Measurements from ENCODE around the gene GRIN2D. TPM values are rescaled to one million over a fixed set of nuclear protein-coding genes. Genes with fewer than 3 reads are reported as not detected.

The GRIN2D gene
- total RNA-seq, result under 1 TPM; 0.05 to 0.08 TPM

GRCh38 chr19:48393559-48394330 is at the start of gene GRIN2D:
Gene GRIN2D, plus strand, starts transcription at chr19:48393668. Its CDS starts 4,725 bp downstream, at chr19:48398393.

DNA sequence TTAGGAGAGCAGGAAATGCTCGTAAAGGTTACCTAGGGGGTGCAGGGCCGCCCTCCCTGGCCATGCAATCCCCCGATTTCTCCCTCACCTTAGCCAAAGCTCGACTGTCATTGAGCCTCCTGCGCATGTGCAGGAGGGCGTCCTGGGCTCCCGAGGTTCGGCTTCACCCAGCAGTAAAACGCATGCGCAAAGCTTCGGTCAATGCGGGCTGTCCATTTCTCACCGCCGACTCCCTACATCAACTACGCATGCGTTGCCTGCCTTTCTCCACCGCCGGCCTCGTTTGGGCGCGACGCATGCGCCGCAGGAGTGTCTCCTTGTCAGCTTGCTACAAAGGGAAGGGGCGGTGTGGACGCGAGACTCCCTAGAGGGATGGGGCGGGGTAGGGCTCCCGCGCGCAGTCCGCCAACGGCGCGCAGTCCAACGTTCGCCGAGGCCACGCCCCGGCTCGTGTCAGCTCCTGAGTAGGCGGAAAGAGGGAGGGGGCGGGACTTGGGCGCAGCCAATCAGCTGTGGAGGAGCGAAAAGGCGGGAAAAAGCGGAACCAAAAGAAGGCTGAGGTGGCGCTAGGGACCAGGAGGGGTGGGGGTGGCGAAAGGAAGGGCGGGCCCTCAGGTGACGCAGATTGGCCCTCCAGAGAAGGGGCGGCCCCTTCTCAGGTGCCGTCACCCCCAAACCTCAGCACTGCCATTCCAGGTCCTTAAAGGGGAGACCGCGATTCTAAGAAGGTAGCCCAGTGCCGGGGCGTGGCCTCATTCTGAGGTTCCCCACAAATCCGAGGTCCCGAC is 29.5 kb upstream of the GRIN2D start, which contains the start of the genes SYNGR4 and TMEM143:
Gene SYNGR4, plus strand, starts transcription at position 558 of the 788 bp plus-strand sequence. CDS start 1,476 bp downstream, outside the sequence.
Gene TMEM143, minus strand, starts transcription at position 131 of the 788 bp plus-strand sequence. Its CDS starts 20 bp downstream, at position 111.

GRCh38 chr19:48391100-48392005 is 2.1 kb upstream of the GRIN2D start, which contains the start of gene KDELR1:
Gene KDELR1, minus strand, starts transcription at chr19:48391551. Its CDS starts 193 bp downstream, at chr19:48391358.

Other genes with a start within 250 kb of the GRIN2D start
- 100 to 1,000 TPM; 131 to 139 TPM for gene LIG1, start 223.3 kb upstream of the GRIN2D start, total RNA-seq
- gene ZSWIM9, start 223.0 kb upstream of the GRIN2D start, total RNA-seq, result 1 to 10 TPM; 6.0 to 6.7 TPM
- 100 to 1,000 TPM; 228 to 232 TPM for gene CARD8, start 137.8 kb upstream of the GRIN2D start, total RNA-seq
- gene ZNF114, start 123.6 kb upstream of the GRIN2D start, total RNA-seq, result under 1 TPM; 0.18 to 0.31 TPM
- 100 to 1,000 TPM; 397 to 399 TPM for gene EMP3, start 68.1 kb upstream of the GRIN2D start, total RNA-seq
- gene TMEM143, start 29.7 kb upstream of the GRIN2D start, total RNA-seq, result 10 to 100 TPM; 17.0 to 19.1 TPM
- not detected for gene SYNGR4, start 29.3 kb upstream of the GRIN2D start, total RNA-seq
- 10 to 100 TPM; 71.5 to 76.1 TPM for gene KDELR1, start 2.1 kb upstream of the GRIN2D start, total RNA-seq
- 10 to 100 TPM; 28.4 to 29.9 TPM for gene GRWD1, start 52.3 kb downstream of the GRIN2D start, total RNA-seq
- gene KCNJ14, start 61.9 kb downstream of the GRIN2D start, total RNA-seq, result under 1 TPM; 0.71 to 0.75 TPM
- gene CYTH2, start 75.7 kb downstream of the GRIN2D start, total RNA-seq, result 10 to 100 TPM; 62.3 to 66.6 TPM
- 1 to 10 TPM; 5.7 to 7.5 TPM for gene LMTK3, start 118.2 kb downstream of the GRIN2D start, total RNA-seq
- under 1 TPM in 1 of 2 experiments, not detected in 1; 0.17 TPM for gene SULT2B1, start 158.5 kb downstream of the GRIN2D start, total RNA-seq
- not detected for gene SPACA4, start 213.1 kb downstream of the GRIN2D start, total RNA-seq
- gene FAM83E, start 221.4 kb downstream of the GRIN2D start, total RNA-seq, result 1 to 10 TPM; 1.2 to 2.1 TPM
- gene RPL18, start 225.5 kb downstream of the GRIN2D start, total RNA-seq, result 1,000 to 10,000 TPM; 2,122 to 2,183 TPM
- gene SPHK2, start 225.8 kb downstream of the GRIN2D start, total RNA-seq, result 10 to 100 TPM; 26.6 to 30.6 TPM
- gene DBP, start 243.7 kb downstream of the GRIN2D start, total RNA-seq, result 10 to 100 TPM; 25.8 to 27.4 TPM